GM23248 (cell line): ENCODE data around the gene MT1A.

Experiments
- EZH2 ChIP-seq: fragments of 200-600 bp; sonication (generic); IDR thresholded peaks from 2 replicates; pipeline ENCODE4 v1.6.1; 2018; ENCODE audit warnings: antibody characterized with exemption, mild to moderate bottlenecking; ENCODE audit not compliant: insufficient read depth, poor library complexity, severe bottlenecking
- EZH2phosphoT487 ChIP-seq: fragments of 200-600 bp; sonication (generic); IDR thresholded peaks from 2 replicates; pipeline ENCODE4 v1.6.1; 2018; ENCODE audit warnings: antibody characterized with exemption, moderate library complexity, mild to moderate bottlenecking, low read depth; ENCODE audit not compliant: insufficient read depth

- TF ChIP-seq EZH2 (no peak), EZH2phosphoT487 (no peak)
Observed at GRCh38 chr16:56643080-56643778, 4.8 kb downstream of the MT1A start.
